Neural crest cell (in vitro differentiated cells): ENCODE results near the gene MMD2. TPM values are rescaled to one million over a fixed set of nuclear protein-coding genes. Genes with fewer than 3 reads are reported as not detected.

Experiments used
- DNase-seq: peaks from one replicate; pipeline ENCODE4 v3.0.0; 2021; ENCODE audit warnings: low read depth, mixed read lengths, low spot score
- H3K27ac Mint-ChIP-seq: one replicate; pipeline ENCODE4 v1.8.0; 2021; ENCODE audit warnings: mild to moderate bottlenecking, mixed read lengths; ENCODE audit not compliant: unreplicated experiment
- H3K27me3 Mint-ChIP-seq: 2 replicates; pipeline ENCODE4 v1.8.0; 2021; ENCODE audit warnings: low read depth, mild to moderate bottlenecking, mixed read lengths
- H3K36me3 Mint-ChIP-seq: 2 replicates; pipeline ENCODE4 v1.8.0; 2021; ENCODE audit warnings: low read depth, mild to moderate bottlenecking, mixed read lengths
- H3K4me1 Mint-ChIP-seq: 2 replicates; pipeline ENCODE4 v1.8.0; 2021; ENCODE audit warnings: mixed read lengths
- H3K4me3 Mint-ChIP-seq: one replicate; pipeline ENCODE4 v1.8.0; 2021; ENCODE audit warnings: mild to moderate bottlenecking, mixed read lengths
- H3K9me3 Mint-ChIP-seq: 2 replicates; pipeline ENCODE4 v1.8.0; 2021; ENCODE audit warnings: mixed read lengths
- total RNA-seq: library from RNA; stranded (reverse); gene quantifications from 2 replicates; pipeline ENCODE4 v1.2.1, GENCODE V29; 2021
- TF ChIP-seq, protein P1 (sequence below): fragments of 200-600 bp; sonication (generic); conservative IDR thresholded peaks from 2 replicates; pipeline ENCODE4 v1.5.0; 2021; ENCODE audit warnings: antibody characterized with exemption, mild to moderate bottlenecking

The MMD2 gene
- total RNA-seq, 1 donor from 2014 or later, result not detected

- TF ChIP-seq, protein P1, sequence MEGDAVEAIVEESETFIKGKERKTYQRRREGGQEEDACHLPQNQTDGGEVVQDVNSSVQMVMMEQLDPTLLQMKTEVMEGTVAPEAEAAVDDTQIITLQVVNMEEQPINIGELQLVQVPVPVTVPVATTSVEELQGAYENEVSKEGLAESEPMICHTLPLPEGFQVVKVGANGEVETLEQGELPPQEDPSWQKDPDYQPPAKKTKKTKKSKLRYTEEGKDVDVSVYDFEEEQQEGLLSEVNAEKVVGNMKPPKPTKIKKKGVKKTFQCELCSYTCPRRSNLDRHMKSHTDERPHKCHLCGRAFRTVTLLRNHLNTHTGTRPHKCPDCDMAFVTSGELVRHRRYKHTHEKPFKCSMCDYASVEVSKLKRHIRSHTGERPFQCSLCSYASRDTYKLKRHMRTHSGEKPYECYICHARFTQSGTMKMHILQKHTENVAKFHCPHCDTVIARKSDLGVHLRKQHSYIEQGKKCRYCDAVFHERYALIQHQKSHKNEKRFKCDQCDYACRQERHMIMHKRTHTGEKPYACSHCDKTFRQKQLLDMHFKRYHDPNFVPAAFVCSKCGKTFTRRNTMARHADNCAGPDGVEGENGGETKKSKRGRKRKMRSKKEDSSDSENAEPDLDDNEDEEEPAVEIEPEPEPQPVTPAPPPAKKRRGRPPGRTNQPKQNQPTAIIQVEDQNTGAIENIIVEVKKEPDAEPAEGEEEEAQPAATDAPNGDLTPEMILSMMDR, result no peak
- H3K9me3 Mint-ChIP-seq, result no peaks in the 10 kb centered on the region
- no peak overlapping the region for H3K4me3 Mint-ChIP-seq
- no peak overlapping the region for H3K27ac Mint-ChIP-seq
- no peaks in the 10 kb centered on the region for H3K4me1 Mint-ChIP-seq
- H3K27me3 Mint-ChIP-seq, result peaks cover 54% of the 10 kb centered on the region
- H3K36me3 Mint-ChIP-seq, result no peaks in the 10 kb centered on the region
- DNase-seq, result no peak
These were observed 10.6 kb downstream of the MMD2 start for GRCh38 chr7:4948402-4948801.

DNA sequence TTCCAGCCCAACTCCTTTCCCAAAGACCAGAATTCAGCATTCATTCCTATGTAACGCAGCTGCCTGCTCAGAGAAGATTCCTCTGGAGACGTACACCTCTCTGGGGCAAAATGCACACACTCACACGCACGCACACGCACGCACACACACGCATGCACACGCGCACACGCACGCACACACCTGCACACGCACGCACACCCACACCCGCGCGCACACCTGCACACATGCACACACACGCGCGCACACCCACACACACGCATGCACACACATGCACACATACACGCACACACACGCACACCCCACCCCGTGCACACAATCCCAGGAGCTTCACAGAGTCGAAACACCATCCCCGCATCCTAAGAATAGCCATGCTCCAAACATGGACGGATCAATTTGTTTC lies 13.0 kb downstream of the MMD2 start:
- no peak for DNase-seq
- H3K4me3 Mint-ChIP-seq, result no peak overlapping the region
- peaks cover 34% of the 10 kb centered on the region for H3K27me3 Mint-ChIP-seq
- H3K9me3 Mint-ChIP-seq, result no peaks in the 10 kb centered on the region
- TF ChIP-seq, protein P1, result no peak
- no peaks in the 10 kb centered on the region for H3K4me1 Mint-ChIP-seq
- no peak overlapping the region for H3K27ac Mint-ChIP-seq
- no peaks in the 10 kb centered on the region for H3K36me3 Mint-ChIP-seq

DNA sequence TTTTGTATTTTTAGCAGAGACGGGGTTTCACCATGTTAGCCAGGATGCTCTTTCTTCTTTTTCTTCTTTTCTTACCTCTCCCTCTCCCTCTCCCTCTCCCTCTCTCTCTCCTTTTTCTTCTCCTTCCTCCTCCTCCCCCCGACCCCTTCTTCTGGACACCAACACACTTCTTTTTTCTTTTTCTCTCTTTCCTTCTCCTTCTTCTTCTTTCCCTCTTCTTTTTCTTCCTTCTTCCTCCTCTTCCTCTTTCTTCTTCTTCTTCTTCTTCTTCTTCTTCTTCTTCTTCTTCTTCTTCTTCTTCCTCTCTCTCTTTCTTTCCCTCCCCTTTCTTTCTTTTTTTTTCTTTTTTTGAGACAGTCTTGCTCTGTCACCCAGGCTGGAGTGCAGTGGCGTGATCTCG lies 14.0 kb downstream of the MMD2 start:
- TF ChIP-seq, protein P1, result no peak
- H3K4me1 Mint-ChIP-seq, result no peaks in the 10 kb centered on the region
- H3K27ac Mint-ChIP-seq, result no peak overlapping the region
- no peak for DNase-seq
- no peaks in the 10 kb centered on the region for H3K36me3 Mint-ChIP-seq
- peaks cover 28% of the 10 kb centered on the region for H3K27me3 Mint-ChIP-seq
- no peak overlapping the region for H3K4me3 Mint-ChIP-seq
- no peaks in the 10 kb centered on the region for H3K9me3 Mint-ChIP-seq

- no peak overlapping the region for H3K4me3 Mint-ChIP-seq
- no peak overlapping the region for H3K27ac Mint-ChIP-seq
- H3K4me1 Mint-ChIP-seq, result no peaks in the 10 kb centered on the region
- H3K36me3 Mint-ChIP-seq, result no peaks in the 10 kb centered on the region
- TF ChIP-seq, protein P1, result no peak
- no peak for DNase-seq
- no peaks in the 10 kb centered on the region for H3K9me3 Mint-ChIP-seq
- H3K27me3 Mint-ChIP-seq, result peaks cover 22% of the 10 kb centered on the region
These were observed 15.7 kb downstream of the MMD2 start for GRCh38 chr7:4943297-4943696.

DNA sequence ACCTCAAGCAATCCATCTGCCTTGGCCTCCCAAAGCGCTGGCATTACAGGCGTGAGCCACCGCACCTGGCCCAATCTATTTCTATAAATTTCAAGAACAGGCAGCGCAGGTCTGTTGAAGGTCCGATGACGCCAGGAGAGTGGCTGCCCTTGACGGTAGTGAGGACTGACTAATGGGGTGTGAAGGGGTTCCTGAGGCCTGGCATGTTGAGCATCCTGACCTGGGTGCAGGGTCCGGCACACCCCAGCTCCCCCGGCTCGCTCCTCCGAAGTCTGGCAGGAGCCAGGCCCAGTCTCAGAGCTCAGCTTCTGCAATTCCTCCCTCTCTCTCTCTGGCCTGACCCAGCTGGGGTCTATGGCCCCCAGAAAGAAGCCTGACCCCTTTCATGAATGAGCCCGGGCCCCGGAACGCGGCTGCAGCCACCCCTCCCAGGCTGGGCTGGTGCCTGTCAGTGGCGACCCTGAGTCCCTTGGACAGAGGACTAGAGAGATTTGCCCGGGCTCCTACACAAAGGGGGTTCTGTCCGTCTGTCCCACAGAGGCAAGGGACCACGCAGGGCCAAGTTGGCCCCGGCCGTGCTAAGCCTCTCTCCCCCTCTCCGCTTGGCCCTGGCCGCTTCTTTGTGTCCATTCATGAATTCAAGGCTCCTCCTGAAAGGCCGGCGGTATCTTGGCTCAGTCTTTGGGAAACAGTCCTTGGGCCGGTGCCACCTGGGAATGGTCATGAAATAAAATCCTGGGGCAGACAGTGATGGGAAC lies 18.8 kb downstream of the MMD2 start:
- TF ChIP-seq, protein P1, result no peak
- H3K36me3 Mint-ChIP-seq, result no peaks in the 10 kb centered on the region
- H3K9me3 Mint-ChIP-seq, result no peaks in the 10 kb centered on the region
- no peak overlapping the region for H3K4me3 Mint-ChIP-seq
- H3K4me1 Mint-ChIP-seq, result no peaks in the 10 kb centered on the region
- H3K27me3 Mint-ChIP-seq, result peaks cover 4% of the 10 kb centered on the region
- peak overlapping the region; percentile 50 for H3K27ac Mint-ChIP-seq
- DNase-seq, result no peak
